Hematopoietic multipotent progenitor cell (in vitro differentiated cells): ENCODE results near the gene RANBP2. TPM values are rescaled to one million over a fixed set of nuclear protein-coding genes. Genes with fewer than 3 reads are reported as not detected.
A peak's percentile ranks its signal among the peaks of the same experiment; 100 is the strongest.
"Not testable (repeated sequence)": the region's sequence is repeated elsewhere in the genome, so short reads cannot be mapped to it uniquely, and the experiment has no call there.

ENCODE experiments used
- DNase-seq, 3 donors: peaks; one replicate each; pipeline ENCODE4 v3.0.0-alpha.2; 2011 to 2015; ENCODE audit warnings: low read depth in 2 of 3, low spot score in 2 of 3
- total RNA-seq: library from RNA; depleted of rRNA; stranded (reverse); fragments of >200 nt; gene quantifications from one replicate; pipeline ENCODE4 v1.2.3, GENCODE V29; 2012

Gene RANBP2
- total RNA-seq, 1 donor: 43.9 TPM

DNA sequence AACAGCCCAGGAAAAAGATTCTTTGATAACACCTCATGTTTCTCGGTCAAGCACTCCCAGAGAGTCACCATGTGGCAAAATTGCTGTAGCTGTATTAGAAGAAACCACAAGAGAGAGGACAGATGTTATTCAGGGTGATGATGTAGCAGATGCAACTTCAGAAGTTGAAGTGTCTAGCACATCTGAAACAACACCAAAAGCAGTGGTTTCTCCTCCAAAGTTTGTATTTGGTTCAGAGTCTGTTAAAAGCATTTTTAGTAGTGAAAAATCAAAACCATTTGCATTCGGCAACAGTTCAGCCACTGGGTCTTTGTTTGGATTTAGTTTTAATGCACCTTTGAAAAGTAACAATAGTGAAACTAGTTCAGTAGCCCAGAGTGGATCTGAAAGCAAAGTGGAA, 48.6 kb downstream of the RANBP2 start:
- not testable (repeated sequence) for DNase-seq

DNA sequence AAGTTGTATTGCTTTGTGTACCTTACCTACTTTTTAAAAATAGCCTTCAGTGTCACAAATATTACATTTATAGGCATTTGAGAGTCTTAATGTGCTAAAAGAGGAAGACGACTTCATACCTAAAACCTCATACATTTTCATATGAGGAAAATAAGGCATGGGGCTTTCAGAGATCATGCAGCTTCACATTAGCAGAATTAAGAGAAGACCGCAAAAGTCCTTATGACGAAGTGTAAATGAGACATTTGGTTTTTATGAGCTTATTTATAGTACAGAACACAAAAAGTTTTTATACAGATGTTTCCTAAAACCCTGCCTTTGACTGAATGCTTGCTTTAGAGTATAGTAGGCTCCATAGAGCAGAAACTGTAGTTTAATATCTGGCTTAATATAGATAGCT, 57.2 kb downstream of the RANBP2 start:
- no peak for DNase-seq

DNA sequence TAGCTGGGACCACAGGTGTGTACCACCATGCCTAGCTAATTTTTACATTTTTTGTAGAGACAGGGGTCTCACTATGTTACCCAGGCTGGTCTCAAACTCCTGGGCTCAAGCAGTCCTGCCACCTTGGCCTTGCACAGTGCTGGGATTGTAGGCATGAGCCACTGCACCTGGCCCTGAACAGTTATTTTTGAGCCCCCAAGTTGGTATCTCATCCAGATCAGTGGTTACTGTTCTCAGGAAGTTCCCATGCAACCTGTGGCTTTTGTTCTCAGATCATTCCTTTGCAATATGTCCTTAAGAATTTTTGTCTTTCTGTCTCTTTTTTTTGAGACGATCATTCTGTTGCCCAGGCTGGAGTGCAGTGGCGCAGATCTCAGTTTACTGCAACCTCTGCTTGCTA, 59.6 kb downstream of the RANBP2 start:
- no peak for DNase-seq

DNA sequence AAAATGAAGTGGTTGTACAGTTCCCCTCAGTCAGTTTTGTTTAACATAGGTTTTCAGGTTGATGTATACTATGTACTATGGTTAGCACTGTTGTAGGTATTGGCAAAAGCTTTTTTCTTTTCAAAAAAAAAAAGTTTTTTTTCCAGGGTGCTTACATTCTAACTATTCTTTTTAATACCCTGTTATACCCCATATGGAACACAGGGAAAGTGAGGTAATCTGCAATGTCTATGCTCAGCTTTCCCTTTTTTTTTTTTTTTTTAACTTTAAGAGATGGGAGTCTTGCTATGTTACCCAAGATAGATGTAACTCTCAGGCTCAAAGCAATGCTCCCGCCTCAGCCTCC, 66.7 kb downstream of the RANBP2 start:
- DNase-seq: no peak

DNA sequence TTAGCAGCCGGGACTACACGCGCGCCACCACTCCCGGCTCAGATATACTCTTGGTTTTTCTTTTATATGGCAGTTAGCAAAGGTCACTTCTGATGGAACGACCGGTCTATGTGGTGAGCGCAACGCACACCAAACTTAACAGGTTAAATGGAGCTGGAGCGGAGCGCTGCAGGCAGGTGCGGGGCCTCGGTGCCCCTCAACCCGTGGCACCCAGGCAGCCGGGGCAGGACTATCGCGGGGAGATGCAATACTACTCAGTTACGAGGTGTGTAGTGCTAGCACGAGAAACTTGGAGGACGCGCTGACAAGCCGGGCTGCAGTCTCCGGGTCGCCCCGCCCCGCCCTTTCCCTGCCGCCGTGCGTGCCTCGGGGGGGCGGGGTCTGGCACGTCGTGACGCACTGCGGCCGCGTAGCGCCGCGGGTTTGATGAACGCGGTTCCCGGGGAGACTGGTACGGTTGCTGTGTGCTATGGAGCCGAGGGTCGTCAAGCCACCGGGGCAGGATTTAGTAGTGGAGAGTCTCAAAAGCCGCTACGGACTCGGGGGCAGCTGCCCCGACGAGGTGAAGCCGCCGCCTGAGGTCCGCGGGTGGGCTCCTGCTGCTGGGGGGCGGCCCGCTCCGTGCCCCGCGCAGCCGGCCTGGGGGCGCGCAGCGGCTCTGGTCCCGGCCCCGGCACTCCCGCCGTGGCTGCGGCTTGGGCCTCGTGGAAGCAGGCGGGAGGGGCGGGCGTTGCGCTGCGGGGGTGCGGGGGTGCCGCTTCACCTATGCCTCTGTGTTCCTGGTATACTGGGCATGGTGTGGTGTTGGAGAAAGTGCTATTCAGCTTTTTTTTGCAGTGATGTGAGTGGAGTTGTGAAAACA, 67.3 kb downstream of the RANBP2 start, which contains the start of gene CCDC138:
CCDC138 (plus strand) TSS at position 418 of the 862 bp plus-strand sequence; CDS start at position 470, 52 bp downstream.
- peak; percentile 79 to 93 (median 88) for DNase-seq

DNA sequence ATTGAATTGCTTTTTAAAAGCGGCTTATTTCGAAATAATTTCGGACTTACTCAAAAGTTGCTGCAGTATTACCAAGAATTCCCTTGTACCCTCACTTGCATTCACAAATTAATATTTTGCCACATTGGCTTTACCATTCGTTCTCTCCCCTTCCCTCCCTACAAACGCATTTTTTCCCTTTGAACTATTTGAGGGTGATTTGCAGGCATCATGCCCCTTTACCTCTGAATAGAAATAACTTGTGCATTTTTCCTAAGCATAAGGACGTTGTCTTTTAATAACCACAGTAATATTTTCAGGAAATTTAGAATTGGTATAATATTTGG, 67.9 kb downstream of the RANBP2 start:
- peak in 1 of 3 donors; percentile 9 for DNase-seq

DNA sequence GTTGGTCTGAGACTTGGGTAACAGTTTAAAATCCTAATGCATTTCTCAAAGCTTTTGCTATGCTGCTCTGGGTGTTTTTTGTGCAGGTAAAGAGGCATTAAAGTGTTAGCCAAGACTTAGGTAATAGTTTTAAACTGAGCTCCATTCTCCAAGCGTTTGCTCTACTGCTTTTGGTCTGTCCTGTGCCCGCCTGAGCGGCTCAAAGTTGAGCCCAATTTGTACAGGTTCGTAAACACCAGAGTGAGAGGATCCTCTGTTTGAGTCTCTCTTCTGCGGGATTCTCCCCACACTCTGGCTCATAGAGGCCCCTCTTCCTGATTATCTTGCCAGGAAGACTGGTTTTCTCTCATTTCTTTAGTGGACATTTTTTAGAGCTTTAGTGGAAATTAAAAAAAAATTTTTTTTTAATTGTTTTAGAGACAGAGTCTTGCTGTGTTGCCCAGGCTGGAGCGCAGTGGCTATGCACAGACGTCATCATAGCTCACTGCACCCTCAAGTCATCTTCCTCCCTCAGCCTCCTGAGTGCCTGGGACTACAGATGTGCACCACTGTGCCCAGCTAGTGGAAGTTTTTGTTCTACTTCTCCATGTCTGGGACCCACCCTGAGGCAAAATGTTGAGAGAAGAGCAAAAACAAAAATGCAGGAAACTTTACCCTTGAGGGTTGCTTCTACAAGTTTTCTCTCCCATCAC, 83.9 kb downstream of the RANBP2 start:
- no peak for DNase-seq

DNA sequence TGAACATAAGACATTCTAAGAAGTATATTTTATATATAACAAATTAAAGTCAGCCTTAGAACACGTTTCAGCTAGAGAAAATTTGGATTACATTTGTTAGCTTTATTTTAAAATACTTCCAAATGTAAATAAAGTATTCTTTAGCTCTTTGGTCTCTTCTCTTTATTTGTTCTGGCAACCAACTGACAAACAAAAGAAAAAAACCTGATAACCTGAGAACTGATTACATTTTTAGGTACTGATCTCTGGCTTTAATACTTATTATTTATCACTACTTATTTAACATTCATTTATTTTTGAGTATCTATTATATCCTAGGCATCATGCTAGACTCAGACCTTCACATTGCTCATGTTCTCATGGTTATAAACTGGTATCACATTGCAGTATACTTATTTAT, 85.8 kb downstream of the RANBP2 start:
- no peak for DNase-seq

DNA sequence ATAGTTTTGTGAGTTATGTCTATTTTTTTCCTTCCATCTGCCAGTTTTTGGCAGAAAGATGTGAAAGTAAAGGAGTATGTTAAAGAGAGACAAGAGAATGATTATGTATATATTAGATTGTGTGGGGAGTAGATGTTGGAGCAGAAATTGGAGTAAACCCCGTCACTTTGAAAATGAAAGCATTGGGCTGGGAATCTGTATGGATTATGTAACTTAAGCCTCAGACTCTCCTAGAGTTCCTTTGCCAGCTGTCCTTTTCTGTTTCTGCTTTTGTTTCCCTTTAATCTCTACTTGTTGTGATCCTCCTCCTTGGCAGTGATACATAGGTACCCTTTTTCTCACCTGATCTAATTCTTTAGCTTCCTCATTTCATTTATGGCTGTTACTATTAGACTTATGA, 86.5 kb downstream of the RANBP2 start:
- no peak for DNase-seq

DNA sequence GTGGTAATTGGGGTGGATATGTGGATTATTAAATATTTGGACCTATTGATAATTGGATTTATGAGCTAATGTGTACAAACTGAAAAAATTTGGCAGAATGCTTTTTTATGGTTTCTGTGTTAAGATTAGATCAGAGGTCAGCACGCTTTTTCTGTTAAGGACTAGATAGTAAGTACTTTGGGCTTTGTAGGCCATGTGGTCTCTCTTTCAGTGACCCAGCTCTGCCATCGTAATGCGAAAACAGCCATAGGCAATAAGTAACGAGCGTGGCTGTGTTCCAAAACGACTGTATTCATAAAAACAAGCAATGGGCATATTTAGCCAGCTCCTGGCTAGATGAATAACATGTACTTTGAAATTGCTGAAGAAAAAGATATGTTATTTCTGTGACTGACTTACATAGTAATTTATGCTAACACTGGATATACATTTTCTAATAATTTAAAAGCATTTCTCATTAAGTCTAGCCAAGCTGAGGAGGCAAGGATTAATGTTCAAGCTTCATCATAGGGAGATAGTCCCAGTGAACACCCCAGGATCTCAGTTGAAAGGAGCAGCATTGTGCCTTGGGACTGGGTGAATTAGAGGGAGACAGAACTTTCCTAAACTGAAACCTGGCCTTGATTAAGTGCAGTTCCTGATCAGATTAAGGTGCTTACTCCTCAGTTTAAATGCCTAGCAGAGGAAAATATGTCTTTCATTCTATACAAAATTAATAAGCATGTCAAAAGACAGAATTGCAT, 87.3 kb downstream of the RANBP2 start:
- no peak for DNase-seq

DNA sequence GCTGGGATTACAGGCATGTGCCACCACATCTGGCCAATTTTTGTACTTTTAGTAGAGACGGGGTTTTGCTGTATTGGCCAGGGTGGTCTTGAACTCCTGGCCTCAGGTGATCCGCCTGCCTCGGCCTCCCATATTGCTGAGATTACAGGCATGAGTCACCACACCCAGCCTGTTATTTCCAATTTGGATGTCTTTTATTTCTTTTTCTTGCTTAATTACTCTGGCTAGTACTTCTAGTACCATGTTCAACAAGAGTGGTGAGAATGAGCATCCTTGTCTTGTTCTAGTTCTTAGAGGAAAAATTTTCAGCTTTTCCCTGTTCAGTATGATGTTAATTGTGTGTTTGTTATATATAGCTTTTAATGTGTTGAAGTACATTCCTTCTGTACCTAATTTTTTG, 90.7 kb downstream of the RANBP2 start:
- DNase-seq: no peak

DNA sequence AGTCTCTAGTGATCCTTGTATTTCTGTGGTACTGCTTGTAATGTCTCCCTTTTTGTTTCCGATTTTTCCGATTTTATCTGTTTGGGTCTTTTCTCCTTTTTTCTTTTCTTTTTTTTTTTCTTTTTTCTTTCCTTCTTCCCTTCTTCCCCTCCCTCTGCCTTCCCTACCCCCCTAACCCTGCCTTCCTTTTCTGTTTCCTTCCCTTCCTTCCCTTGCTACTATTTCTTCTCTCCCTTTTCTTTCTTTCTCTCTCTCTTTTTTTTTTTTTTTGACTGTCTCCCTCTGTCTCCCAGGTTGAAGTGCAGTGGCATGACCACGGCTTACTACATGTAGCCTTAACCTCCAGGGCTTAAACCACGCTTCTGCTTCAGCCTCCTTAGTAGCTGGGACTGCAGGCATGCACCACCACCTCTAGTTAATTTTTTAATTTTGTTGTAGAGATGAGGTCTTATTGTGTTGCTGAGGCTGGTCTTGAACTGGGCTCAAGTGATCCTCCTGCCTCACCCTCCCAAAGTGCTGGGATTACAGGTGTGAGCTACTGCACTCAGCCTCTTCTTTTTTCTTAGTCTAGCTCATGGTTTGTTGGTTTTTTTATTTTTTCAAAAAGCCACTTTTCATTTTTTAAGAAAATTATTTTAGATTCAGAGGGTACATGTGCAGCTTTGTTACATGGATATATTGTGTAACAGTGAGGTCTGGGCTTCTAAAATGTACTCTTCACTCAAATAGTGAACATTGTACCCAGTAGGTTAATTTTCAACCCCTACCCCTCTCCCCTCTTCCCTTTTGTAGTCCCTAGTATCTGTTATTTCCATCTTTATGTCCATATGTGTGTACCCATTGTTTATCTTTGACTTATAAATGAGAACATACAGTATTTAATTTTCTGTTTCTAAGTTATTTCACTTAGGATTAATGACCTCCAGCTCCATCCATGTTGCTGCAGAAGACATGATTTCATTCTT, 92.0 kb downstream of the RANBP2 start:
- DNase-seq: no peak

DNA sequence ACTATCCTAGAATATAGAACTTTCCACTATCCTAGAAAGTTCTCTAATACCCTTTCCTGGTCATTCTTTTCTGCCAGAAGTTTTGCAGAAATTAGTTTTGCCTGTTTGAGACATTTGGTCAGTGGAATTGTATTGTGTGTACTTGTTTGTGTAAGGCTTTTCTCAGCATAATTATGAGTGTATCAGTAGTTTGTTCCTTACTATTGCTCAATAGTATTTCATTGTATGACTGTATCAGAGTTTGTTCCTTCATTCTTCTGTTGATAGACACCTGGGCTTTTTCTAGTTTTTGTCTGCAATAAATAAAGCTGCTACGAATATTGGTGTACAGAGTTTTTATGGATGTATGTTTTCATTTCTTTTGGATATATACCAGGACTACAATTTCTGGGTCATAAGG, 94.5 kb downstream of the RANBP2 start:
- DNase-seq: no peak

DNA sequence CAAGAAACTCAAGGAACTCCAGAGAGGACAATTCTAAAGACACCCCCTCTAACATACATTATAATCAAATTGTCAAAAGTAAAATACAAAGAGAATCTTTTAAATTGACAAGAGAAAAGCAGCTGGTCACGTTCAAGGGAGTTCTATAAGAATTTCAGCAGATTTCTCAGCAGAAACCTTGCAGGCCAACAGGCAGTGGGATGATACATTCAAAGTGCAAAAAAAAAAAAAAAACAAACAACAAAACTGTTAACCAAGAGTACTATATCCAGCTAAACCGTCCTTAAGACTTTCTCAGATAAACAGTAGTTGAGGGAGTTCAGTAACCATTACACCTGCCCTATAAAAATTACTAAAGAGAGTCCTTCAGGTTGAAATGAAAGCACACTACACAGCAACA, 101.2 kb downstream of the RANBP2 start:
- peak in 1 of 3 donors; percentile 36 for DNase-seq

DNA sequence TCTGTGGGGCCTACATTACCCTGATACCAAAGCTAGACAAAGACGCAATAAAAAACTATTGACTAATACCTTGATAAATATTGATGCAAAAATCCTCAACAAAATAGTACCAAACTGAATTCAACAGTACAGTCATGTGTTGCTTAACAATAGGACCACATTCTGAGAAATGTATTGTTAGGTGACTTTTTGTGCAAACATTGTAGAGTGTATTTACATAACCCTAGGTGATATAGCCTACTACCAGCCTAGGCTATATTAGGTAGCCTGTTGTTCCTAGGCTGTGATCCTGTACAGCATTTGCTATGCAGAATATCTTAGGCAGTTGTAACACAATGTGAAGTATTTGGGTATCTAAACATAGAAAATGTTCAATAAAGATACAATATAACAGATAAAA, 104.0 kb downstream of the RANBP2 start:
- DNase-seq: no peak

DNA sequence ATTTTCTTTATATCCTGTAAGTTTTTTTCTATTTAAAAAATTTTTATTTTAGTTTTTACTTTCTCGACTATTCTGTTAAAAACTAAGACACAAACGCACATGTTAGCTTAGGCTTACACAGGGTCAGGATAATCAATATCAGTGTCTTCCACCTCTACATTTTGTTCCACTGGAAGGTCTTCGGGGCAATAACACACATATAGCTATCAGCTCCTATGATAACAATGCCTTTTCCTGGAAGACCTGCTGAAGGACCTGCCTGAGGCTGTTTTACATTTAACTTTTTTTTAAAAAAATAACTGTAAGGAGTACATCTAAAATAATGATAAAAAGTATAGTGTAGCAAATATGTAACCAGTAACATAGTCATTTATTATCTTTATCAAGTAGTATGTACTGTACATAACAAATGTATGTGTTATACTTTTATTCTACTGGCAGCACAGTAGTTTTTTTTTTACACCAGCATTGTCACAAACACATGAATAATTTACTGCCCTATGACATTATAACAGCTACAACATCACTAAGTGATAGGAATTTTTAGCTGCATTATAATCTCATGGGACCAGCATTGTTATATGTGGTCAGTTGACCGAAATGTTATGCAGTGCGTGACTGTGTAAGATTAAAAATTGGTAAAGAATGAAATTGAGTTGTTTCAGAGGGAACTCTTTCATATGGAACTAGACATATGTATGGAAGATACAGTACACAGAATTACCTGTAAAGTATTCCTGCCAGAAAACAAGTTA, 105.2 kb downstream of the RANBP2 start:
- no peak for DNase-seq

DNA sequence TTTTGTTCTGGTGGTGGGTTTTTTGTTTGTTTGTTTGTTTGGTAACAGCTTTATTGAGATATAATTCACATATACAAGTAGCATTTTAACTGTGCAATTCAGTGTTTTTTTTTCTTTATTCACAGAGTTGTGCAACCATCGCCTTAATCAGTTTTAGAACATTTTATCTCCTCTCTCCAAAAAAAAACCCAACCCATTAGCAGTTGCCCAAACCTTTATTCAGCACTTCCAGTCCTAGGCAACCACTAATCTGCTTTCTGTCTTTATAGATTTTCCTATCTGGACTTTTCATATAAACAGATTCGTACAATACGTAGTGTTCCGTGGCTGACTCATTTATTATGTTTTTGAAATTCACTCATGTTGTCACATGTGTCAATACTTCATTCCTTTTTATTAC, 106.0 kb downstream of the RANBP2 start:
- DNase-seq: no peak

DNA sequence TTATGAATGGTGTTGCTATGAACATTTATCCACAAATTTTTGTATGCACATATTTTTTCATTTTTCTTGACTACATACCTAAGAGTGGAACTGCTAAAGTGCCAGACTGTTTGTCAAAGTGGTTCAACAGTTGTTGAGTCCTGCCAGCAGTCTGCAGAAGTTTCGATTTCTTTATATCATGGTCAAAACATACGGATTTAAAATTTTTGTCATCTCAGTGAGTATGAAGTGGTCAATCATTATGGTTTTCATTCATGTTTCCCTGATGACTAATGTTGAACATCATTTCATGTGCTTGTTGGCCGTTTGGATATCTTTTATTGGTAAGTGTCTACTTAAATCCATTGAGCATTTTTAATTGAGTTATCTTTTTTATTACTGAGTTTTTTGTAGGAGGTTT, 106.5 kb downstream of the RANBP2 start:
- DNase-seq: no peak

DNA sequence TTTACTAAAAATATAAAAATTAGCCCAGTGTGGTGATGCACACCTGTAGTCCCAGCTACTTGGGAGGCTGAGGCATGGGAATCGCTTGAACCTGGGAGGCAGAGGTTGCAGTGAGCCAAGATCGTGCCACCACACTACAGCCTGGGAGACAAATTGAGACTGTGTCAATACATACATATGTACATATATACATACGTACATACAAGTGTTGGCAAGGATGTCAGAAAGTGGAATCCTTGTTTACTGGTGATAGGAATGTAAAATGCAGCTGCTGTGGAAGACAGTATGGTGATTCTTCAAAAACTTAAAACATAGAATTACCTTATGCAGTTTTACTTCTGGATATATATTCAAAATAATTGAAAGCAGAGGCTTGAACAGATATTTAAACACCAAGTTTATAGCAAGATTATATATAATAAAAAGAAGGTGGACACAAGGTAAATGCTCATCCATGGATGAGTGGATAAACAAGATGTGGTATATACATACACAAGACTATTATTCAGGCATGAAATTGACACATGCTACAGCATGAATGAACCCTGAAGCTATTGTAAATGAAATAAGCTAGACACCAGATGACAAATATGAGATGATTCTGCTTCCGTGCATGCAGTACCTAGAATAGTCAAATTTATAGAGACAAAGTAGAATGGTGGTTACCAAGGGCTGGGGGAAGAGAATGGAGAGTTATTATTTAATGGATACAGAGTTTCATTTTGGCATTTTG, 110.5 kb downstream of the RANBP2 start:
- DNase-seq: no peak
